ENCODE measurements around the gene NHLH2.

DNA sequence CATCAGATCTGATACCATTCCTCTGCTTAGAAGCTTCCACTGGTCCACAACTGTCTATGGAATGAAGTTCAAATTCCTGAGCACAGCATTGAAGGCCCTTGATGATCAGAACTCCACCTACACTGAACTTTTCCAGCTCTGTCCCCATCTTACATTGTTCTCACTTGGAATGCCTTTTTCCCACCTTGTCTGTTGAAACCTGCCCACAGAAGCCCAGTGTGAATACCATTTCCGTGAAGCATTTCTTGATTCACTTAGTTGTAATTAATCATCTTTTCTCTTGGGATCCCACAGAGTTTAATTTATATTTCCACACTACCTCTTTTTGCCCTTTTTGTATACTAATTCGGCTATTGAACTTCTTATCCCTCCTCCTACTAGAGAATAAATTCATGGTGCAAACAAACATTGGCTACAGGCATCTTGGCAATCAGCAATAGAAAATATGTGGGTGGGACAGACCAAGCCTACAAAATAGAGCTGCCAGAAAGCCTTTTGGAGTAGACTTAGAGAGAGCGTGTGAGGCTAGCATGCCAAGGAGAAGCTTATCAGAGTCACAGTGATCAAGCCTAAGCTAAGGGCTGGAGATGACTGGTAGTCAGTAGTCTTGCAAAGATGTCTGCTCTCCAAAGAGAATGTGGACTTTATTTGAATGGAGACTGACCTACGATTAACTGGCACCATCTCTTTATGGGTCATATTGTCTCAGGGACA is 26.1 kb downstream of the NHLH2 start:
- TF ChIP-seq, protein P1, sequence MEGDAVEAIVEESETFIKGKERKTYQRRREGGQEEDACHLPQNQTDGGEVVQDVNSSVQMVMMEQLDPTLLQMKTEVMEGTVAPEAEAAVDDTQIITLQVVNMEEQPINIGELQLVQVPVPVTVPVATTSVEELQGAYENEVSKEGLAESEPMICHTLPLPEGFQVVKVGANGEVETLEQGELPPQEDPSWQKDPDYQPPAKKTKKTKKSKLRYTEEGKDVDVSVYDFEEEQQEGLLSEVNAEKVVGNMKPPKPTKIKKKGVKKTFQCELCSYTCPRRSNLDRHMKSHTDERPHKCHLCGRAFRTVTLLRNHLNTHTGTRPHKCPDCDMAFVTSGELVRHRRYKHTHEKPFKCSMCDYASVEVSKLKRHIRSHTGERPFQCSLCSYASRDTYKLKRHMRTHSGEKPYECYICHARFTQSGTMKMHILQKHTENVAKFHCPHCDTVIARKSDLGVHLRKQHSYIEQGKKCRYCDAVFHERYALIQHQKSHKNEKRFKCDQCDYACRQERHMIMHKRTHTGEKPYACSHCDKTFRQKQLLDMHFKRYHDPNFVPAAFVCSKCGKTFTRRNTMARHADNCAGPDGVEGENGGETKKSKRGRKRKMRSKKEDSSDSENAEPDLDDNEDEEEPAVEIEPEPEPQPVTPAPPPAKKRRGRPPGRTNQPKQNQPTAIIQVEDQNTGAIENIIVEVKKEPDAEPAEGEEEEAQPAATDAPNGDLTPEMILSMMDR (IDR thresholded peaks at IDR 0.05), result no peak
- TF ChIP-seq POLR2A (IDR thresholded peaks at IDR 0.05) (no peak), POLR2AphosphoS5 (IDR thresholded peaks at IDR 0.05) (no peak)
